MM.1S (cell line): Measurements from ENCODE around the gene LDLRAD1.

Experiments
- DNase-seq: peaks from one replicate; pipeline ENCODE4 v3.0.0-alpha.2; 2015
- H2AFZ ChIP-seq: fragments of 300-600 bp; sonication (generic); 2 replicates; pipeline ENCODE4 v1.6.0; 2016; ENCODE audit warnings: antibody characterized with exemption, low read length
- H3F3A ChIP-seq: fragments of 300-600 bp; sonication (generic); 2 replicates; pipeline ENCODE4 v1.6.1; 2016; ENCODE audit warnings: mild to moderate bottlenecking, antibody characterized with exemption, low read length, moderate library complexity, mixed read lengths; ENCODE audit not compliant: insufficient read depth
- H3K27ac ChIP-seq: fragments of 300-600 bp; sonication (generic); 2 replicates; pipeline ENCODE4 v1.5.1; 2016; ENCODE audit warnings: mild to moderate bottlenecking, low read length
- H3K27me3 ChIP-seq: fragments of 300-600 bp; sonication (generic); replicated peaks from 2 replicates; pipeline ENCODE4 v1.6.0; 2016; ENCODE audit warnings: low read length; ENCODE audit not compliant: insufficient read depth
- H3K36me3 ChIP-seq: fragments of 300-600 bp; sonication (generic); replicated peaks from 2 replicates; pipeline ENCODE4 v1.6.1; 2016; ENCODE audit warnings: mild to moderate bottlenecking, low read length, mixed read lengths; ENCODE audit not compliant: insufficient read depth
- H3K4me1 ChIP-seq: fragments of 300-600 bp; sonication (generic); 2 replicates; pipeline ENCODE4 v1.6.1; 2016; ENCODE audit warnings: low read length, mixed read lengths
- H3K4me2 ChIP-seq: fragments of 300-600 bp; sonication (generic); 2 replicates; pipeline ENCODE4 v1.6.0; 2016; ENCODE audit warnings: low read depth, low read length
- H3K4me3 ChIP-seq: fragments of 300-600 bp; sonication (generic); 2 replicates; pipeline ENCODE4 v1.5.1; 2016; ENCODE audit warnings: low read length, mixed read lengths
- H3K79me2 ChIP-seq: fragments of 300-600 bp; sonication (generic); 2 replicates; pipeline ENCODE4 v1.6.1; 2016; ENCODE audit warnings: mixed run types, low read length, mixed read lengths
- H3K9ac ChIP-seq: fragments of 300-600 bp; sonication (generic); 2 replicates; pipeline ENCODE4 v1.6.1; 2016; ENCODE audit warnings: low read length, mixed read lengths
- H3K9me2 ChIP-seq: fragments of 300-600 bp; sonication (generic); replicated peaks from 2 replicates; pipeline ENCODE4 v1.6.1; 2016; ENCODE audit warnings: mild to moderate bottlenecking, low read length, mixed read lengths; ENCODE audit not compliant: insufficient read depth
- H3K9me3 ChIP-seq: fragments of 300-600 bp; sonication (generic); replicated peaks from 2 replicates; pipeline ENCODE4 v1.6.1; 2016; ENCODE audit warnings: mild to moderate bottlenecking, low read length, mixed read lengths; ENCODE audit not compliant: insufficient read depth
- H4K20me1 ChIP-seq: fragments of 300-600 bp; sonication (generic); 2 replicates; pipeline ENCODE4 v1.6.1; 2016; ENCODE audit warnings: mild to moderate bottlenecking, low read length, moderate library complexity, mixed read lengths; ENCODE audit not compliant: insufficient read depth
- CTCF ChIP-seq: fragments of 300-600 bp; sonication (generic); IDR thresholded peaks from 2 replicates; pipeline ENCODE4 v1.5.1; 2016; ENCODE audit warnings: antibody characterized with exemption, low read length, mixed read lengths
- EZH2 ChIP-seq: fragments of 300-600 bp; sonication (generic); optimal IDR thresholded peaks from 2 replicates; pipeline ENCODE3; 2017; ENCODE audit warnings: low read depth, mild to moderate bottlenecking, antibody characterized with exemption, low read length, mixed read lengths
- EZH2phosphoT487 ChIP-seq: fragments of 300-600 bp; sonication (generic); IDR thresholded peaks from 2 replicates; pipeline ENCODE4 v1.6.1; 2018; ENCODE audit warnings: antibody characterized with exemption, low read length

LDLRAD1 gene

DNA sequence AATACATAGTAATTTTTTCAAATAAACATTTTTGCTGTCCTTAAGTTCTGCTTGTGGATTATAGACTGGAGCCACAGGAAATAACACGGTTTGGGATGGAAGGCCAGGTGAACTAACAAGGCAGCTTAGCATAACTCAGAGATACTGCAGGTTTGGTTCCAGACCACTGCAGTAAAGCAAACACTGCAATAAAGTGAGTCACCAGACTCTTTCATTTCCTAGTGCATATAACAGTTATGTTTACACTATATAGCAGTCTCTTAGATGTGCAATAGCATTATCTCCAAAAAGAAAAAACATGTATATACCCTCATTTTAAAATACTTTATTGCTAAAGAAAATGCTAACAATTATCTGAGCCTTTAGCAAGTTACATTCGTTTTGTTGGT, 49.9 kb downstream of the LDLRAD1 start:
- TF ChIP-seq CTCF, result no peak
- no peak for TF ChIP-seq EZH2
- TF ChIP-seq EZH2phosphoT487, result no peak
- Histone ChIP-seq H3K4me3 (no peak overlapping the region), H3K9me2 (no peaks in the 10 kb centered on the region), H3K36me3 (0 out of 2 replicates have a peak, but pooled peaks cover 3% of the 10 kb centered on the region), H3K27me3 (no peaks in the 10 kb centered on the region), H3K27ac (no peak overlapping the region), H3F3A (no peaks in the 10 kb centered on the region), H2AFZ (no peak overlapping the region), H3K9me3 (no peaks in the 10 kb centered on the region), H3K4me1 (no peaks in the 10 kb centered on the region), H3K9ac (no peak overlapping the region), H3K4me2 (no peak overlapping the region), H4K20me1 (no peaks in the 10 kb centered on the region), H3K79me2 (no peaks in the 10 kb centered on the region)
- DNase-seq, result no peak

GRCh38 chr1:53967409-53968124, 50.4 kb downstream of the LDLRAD1 start:
- Histone ChIP-seq H3K9me3 (no peaks in the 10 kb centered on the region), H3K4me2 (no peak overlapping the region), H3K79me2 (no peaks in the 10 kb centered on the region), H3K36me3 (0 out of 2 replicates have a peak, but pooled peaks cover 3% of the 10 kb centered on the region), H3K4me1 (no peaks in the 10 kb centered on the region), H3K9me2 (no peaks in the 10 kb centered on the region), H3K27ac (no peak overlapping the region), H2AFZ (no peak overlapping the region), H3K4me3 (no peak overlapping the region), H3F3A (no peaks in the 10 kb centered on the region), H3K9ac (no peak overlapping the region), H3K27me3 (no peaks in the 10 kb centered on the region), H4K20me1 (no peaks in the 10 kb centered on the region)
- DNase-seq, result no peak
- TF ChIP-seq CTCF (no peak), EZH2 (no peak), EZH2phosphoT487 (no peak)

DNA sequence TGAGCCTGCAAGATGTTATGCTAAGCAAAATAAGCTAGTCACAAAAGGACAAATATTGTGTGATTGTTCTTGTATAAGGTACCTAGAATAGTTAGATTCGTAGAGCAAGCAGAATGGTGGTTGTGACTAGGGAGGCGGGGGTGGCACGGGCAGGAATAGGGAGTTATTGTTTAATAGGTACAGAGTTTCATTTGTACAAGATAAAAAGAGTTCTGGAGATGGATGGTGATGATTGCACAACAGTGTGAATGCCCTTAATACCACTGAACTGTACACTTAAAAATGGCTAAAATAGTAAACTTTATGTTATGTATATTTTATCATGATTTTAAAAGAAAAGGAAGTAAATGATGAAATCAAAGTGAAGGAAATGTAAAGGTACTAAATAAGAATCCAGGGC, 51.2 kb downstream of the LDLRAD1 start:
- no peaks in the 10 kb centered on the region for H3K9me3 ChIP-seq
- no peak overlapping the region for H3K4me2 ChIP-seq
- no peak overlapping the region for H3K4me3 ChIP-seq
- DNase-seq, result no peak
- no peaks in the 10 kb centered on the region for H3F3A ChIP-seq
- no peak overlapping the region for H3K27ac ChIP-seq
- TF ChIP-seq CTCF, result no peak
- TF ChIP-seq EZH2phosphoT487, result no peak
- no peak for TF ChIP-seq EZH2
- no peaks in the 10 kb centered on the region for H3K9me2 ChIP-seq
- H3K79me2 ChIP-seq, result no peaks in the 10 kb centered on the region
- no peaks in the 10 kb centered on the region for H3K27me3 ChIP-seq
- no peaks in the 10 kb centered on the region for H4K20me1 ChIP-seq
- no peak overlapping the region for H2AFZ ChIP-seq
- no peak overlapping the region for H3K9ac ChIP-seq
- H3K36me3 ChIP-seq, result 0 out of 2 replicates have a peak, but pooled peaks cover 3% of the 10 kb centered on the region
- no peaks in the 10 kb centered on the region for H3K4me1 ChIP-seq
